GM19395 (cell line): Measurements from ENCODE around the gene FIGN.

Source experiments
- ATAC-seq: cut with Tn5 transposase; IDR thresholded peaks from one replicate; pipeline ENCODE4 v1.9.1; 2021; ENCODE audit warnings: mild to moderate bottlenecking, moderate library complexity; ENCODE audit not compliant: unreplicated experiment

The FIGN gene

DNA sequence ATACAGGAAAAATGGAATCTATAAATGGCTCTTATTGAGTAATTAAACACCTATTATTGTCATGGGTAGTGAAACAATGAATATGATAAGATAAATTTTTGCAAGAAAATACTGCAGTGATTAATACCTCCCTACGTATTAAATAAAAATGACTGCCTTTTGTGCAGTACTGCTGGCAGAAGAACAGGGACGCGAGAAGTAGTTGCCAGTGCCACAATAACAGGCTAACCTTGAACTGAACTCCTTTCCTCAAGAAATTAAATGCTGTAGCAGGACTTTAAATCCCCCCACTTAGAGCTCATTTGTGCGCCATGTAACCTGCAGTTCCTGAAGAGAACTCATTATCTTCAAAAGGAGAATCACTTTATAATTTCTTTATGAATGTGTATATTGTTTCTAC, 24.6 kb downstream of the FIGN start:
- no peak for ATAC-seq

DNA sequence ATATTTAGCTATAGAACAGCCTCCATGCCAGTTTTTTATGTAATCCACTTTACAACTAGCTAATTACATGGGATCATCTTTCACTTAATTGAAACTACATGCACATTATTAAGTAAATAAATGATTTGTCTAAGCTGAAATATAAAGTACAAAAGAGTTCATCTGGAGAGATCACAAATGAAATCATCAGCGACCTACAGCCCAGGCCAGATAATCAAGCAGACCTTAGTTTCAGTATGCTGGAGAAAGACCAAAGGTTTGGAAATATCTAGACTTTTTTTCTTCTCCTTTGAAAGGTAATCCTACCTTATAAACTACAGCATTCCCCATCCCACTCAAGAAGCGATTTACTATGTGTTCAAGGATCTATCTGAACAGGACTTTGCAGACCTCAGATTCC, 26.5 kb downstream of the FIGN start:
- no peak for ATAC-seq

DNA sequence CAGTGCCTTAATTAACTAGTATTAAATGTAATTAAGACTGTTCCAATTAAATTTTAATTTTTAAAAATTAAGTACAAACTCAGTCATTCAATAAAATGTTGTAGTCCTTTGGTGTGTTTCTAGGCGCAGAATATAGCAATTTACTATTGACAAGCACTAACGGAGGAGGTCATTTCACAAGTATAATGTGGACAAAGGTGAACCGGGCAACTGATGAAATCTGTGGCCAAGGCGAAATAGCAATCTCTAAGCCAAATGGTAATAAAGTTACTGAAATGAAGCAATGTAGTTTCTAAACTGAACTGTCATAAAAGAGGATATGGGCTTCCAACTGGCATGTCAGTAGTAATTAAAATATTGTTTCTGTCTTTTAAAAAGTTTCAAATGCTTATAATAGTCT, 27.5 kb downstream of the FIGN start:
- no peak for ATAC-seq

- ATAC-seq = no peak
These were observed 32.4 kb downstream of the FIGN start for GRCh38 chr2:163703386-163703785.

DNA sequence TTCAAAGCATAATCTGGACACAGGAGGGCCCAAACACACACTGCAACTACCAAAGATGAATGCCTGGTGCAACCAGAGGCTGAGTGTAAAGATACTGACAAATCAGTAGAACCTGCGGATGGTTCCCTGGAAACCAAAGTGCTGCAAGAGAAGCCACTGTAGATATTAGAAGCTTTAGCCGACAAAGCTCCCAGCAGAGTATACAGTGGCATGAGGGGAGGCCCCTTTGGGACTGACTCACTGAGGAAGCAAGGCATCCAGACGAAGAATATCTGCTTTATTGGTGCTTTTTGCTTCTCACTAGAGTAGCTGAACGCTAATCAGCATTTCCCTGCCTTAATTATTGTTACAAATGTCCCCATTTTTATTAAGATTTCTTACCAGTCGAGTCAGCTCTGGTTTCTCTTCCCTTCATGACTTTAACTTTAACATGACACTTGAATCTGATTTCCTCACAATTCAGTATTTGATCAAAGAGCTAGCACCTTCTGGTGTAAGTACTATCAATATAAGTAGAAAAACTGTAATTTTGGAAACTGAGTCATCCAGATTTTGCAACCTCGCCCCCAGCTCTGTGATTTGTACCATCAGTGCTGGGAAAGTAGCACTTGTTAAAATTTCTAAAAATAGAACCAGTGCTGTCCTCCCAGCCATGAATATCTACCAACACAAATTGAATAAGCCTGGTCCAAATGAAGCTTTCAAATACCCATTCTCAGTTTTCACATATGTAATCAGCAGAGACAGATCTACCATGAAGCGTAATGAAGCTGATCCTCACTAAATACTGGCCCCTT, 34.2 kb downstream of the FIGN start:
- no peak for ATAC-seq

GRCh38 chr2:163698857-163699256, 37.0 kb downstream of the FIGN start:
- ATAC-seq = no peak

DNA sequence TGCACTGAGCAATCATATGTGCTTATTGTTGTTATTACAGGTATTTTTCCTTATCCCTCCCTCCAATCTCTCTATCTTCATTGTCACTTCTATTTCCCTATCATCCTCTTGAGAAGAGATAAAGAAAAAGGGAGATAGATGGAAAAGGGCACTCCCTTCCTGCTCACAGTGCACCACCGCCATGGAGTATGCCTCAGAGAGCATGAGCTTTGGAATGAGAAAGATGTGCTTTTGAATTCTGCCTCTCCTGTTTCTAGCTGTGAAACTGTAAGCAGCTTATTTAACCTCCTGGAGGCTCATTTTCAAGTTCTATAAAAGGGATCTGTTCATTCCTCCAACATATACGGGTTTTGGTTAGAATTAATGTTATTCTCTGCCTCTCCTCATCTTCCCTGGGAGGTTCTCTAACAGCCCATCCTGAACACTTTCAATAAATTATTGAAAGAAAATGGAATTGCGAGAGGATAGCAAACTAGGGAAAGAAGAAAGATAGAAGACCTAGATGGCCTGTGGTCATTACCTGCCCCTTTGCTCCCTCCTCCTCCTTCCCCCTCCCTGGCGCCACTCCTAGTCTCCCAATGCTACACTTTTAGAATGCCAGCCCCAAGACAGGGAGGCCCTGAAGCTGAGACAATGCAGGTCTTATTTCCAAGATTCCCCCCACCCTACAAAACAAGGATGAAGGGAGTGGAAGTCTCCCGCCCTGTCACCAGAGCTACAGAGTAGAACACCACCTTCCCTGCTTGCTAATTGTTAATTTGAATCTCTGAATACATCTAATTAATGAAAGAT, 37.8 kb downstream of the FIGN start:
- ATAC-seq = no peak

DNA sequence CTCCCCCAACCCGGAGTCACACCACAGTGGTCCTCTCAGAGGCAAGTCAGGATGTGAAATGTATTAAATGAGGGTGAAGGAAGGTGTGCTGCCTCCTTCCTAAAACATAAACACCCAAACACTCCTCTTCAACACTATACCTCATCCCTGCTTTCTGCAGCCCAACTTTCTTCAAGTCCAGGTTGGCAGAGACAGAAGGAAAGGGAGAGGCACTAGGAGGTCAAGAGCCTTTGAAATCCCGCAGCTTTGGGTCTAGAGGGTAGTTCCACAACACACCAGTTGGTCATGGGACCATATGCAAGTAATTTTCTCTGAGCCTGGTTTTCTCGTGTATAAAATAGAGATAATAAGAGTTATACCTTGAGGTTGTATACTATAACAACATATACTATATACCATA, 38.4 kb downstream of the FIGN start:
- ATAC-seq = no peak

GRCh38 chr2:163693484-163693883, 42.3 kb downstream of the FIGN start:
- ATAC-seq = no peak

- no peak for ATAC-seq
These were observed 43.0 kb downstream of the FIGN start for GRCh38 chr2:163692611-163693482.

- ATAC-seq = no peak
These were observed 43.7 kb downstream of the FIGN start for GRCh38 chr2:163692081-163692480.

DNA sequence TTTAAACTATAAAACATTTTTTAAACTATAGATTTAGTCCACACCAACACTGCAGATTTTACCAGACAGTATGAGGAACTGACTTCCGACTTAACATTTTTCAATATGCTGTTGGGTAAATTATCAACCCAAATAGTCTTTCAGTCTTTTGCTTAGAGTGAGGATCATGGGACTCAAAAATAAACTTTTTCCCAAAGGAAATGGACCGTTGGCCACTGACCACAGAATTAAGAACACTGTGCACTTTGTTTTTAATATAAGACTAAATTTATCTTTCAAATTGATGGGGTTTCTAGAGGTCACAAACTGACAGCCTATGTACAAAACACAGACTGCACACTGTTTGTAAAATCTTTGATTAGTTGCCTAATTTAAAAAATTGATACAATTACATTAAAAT, 44.9 kb downstream of the FIGN start:
- ATAC-seq = no peak

GRCh38 chr2:163687217-163687616, 48.6 kb downstream of the FIGN start:
- no peak for ATAC-seq

- ATAC-seq = no peak
These were observed 49.5 kb downstream of the FIGN start for GRCh38 chr2:163686289-163686688.

DNA sequence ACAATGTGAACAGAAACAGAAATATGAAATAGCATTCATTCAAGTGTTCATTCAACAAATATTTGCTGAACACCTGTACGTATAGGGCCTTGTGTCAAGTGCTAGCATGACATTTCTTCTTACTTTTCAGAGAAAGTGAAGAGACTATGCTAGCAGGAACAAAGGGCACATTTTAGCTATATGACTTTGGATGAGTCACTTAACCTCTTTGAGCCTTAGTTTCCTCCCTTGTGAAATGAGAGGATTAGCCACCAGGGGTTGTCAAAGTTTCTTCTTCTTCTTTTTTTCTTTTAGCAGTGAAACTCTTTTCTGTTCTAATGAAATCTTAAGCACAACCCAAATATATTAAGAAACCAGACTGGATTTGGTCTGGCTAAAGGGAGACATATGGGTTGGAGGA, 53.1 kb downstream of the FIGN start:
- ATAC-seq = no peak

- ATAC-seq = no peak
These were observed 54.1 kb downstream of the FIGN start for GRCh38 chr2:163681745-163682144.

DNA sequence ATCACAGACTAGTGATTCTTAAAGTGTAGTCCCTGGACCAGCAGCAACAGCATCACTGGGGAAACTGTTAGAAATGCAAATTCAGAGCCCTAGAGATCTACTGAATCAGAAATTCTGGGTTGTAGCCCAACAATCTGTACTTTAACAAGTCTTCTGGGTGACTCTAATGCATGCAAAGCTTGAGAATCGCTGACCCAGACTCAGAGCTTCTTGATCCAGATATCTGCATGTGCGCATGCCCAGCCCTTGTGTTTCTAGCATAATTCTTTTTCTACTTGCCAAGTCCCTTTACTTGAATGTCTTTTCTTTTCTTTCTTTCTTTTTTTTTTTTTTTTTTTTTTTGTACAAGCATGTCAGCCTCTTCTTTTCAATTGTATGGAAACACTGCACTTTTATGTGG, 60.4 kb downstream of the FIGN start:
- no peak for ATAC-seq

DNA sequence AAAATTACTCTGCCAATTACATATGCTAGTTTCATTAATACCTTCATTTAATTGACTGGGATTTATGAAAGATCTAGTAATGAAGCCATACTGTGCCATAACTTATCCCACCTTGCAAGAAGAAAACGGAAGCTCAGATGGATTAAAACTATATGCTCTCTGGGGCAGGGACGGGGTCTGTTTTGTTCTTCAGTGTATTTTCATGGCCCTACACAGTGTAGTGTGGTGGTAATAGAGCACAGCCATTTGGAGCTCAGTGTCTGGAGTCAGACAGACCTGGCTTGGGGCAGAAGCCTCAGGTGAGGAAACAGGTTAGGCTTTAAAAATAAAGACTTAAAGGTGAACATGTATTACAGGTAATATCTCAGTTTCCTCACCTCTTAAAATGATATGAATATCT, 62.3 kb downstream of the FIGN start:
- ATAC-seq = no peak

GRCh38 chr2:163670929-163671328, 64.9 kb downstream of the FIGN start:
- ATAC-seq = no peak

DNA sequence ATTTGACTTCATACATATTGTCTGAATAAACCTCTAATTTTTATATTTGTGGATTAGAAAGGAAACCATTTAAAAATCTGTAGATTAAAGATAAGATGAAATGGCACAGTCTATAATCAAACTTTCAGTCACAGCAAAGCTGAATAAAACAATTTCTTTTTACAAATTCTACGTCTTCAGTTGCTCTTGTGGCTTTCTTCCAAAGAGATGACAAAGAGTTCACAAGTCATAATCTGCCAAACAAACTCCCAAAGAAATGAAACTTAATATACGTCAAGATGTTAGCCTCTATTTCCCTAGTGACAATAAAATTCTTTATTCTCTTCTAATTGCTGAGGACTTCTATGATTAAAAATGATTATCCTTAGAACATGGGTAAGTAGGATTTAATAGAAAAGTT, 66.3 kb downstream of the FIGN start:
- no peak for ATAC-seq

GRCh38 chr2:163667064-163667887, 68.5 kb downstream of the FIGN start:
- no peak for ATAC-seq
